Ascending aorta (tissue), 2 donors: ENCODE results near the gene ABHD8. TPM values are rescaled to one million over a fixed set of nuclear protein-coding genes. Genes with fewer than 3 reads are reported as not detected.
"Not testable (repeated sequence)": the region's sequence is repeated elsewhere in the genome, so short reads cannot be mapped to it uniquely, and the experiment has no call there.

Experiments used
- DNase-seq, 2 donors: peaks; one replicate each; pipeline ENCODE4 v3.0.0-alpha.2; 2019; ENCODE audit warnings: low spot score in 2 of 2
- H3K27ac ChIP-seq, 2 donors: fragments of 200-600 bp; sonication (generic); one replicate each; pipeline ENCODE4 v1.5.1; 2016 to 2017; ENCODE audit warnings: mild to moderate bottlenecking in 1 of 2
- H3K27me3 ChIP-seq: fragments of 200-600 bp; sonication (generic); one replicate; pipeline ENCODE4 v1.5.1; 2017
- H3K36me3 ChIP-seq, 2 donors: fragments of 200-600 bp; sonication (generic); one replicate each; pipeline ENCODE4 v1.5.1; 2016
- H3K4me1 ChIP-seq, 2 donors: fragments of 200-600 bp; sonication (generic); one replicate each; pipeline ENCODE4 v1.5.1; 2016 to 2017; ENCODE audit warnings: mild to moderate bottlenecking in 1 of 2
- H3K4me3 ChIP-seq, 2 donors: fragments of 200-600 bp; sonication (generic); one replicate each; pipeline ENCODE4 v1.5.1; 2016 to 2017; ENCODE audit warnings: mild to moderate bottlenecking in 1 of 2
- H3K9me3 ChIP-seq, 2 donors: fragments of 200-600 bp; sonication (generic); one replicate each; pipeline ENCODE4 v1.5.1; 2016
- intact Hi-C: fragments of 100-400 bp; cut with DNase I; formaldehyde crosslinking; loops from one replicate; pipeline ENCODE4 v1.15.1; 2023
- total RNA-seq: library from RNA; depleted of rRNA; stranded (reverse); fragments of >200 nt; gene quantifications from one replicate; pipeline ENCODE4 v1.1.0, GENCODE V29; 2016
- TF ChIP-seq, protein P1 (sequence below), 3 experiments: fragments of 200-600 bp in 2 of 3; fragments of 450-650 bp in 1 of 3; sonication (generic) in 2 of 3; IDR thresholded peaks; one replicate each; pipeline ENCODE4 v1.5.1; 2016 to 2019; ENCODE audit warnings: antibody characterized with exemption in 3 of 3, mild to moderate bottlenecking in 1 of 3, moderate library complexity in 1 of 3

The ABHD8 gene
- total RNA-seq, 1 donor from 2014 or later: 32.2 TPM

DNA sequence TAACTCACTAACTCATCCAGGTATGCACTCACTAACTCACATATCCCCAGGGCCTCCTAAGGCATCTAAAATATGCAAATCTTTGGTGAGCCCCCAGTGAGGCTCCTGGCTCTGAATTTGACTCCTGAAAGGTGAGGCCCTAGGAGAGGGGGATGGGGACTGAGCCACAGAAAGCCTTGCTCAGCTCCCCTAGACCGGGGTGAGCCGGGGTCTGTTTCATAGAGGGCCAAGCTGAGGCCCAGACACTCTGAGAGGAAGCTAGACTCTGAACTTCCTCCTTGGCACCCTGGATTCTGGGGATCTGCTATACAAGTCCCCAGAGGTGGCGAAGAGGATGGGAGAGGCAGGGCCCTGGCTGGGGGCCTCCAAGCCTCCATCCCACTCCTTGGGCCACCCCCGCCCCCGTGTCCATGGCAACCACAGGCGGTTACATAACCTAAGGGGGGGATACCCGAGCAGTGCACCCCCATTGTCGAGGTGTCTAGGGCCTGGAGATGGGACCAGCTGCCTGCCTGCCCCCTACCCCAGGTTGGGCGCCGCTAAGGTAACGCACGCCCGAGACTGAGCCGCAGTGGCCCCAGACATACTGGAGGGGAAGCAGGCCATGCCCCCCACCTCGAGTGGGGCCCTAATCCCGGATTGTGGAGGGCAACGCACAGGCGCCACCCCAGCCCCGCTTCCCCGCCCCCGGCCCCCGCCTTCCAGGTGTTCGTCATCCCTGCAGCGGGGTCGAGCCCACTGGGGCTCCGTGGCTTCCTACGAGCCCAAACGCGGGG, 646 bp downstream of the ABHD8 start:
- DNase-seq: no peak
- Histone ChIP-seq H3K4me3 (peak overlapping the region; percentile 73 to 88), H3K4me1 (peaks cover 2 to 22% of the 10 kb centered on the region in 2 donors), H3K9me3 (no peaks in the 10 kb centered on the region), H3K27me3 (no peaks in the 10 kb centered on the region), H3K36me3 (peaks cover 5% of the 10 kb centered on the region in 2 donors), H3K27ac (peak overlapping the region; percentile 78 to 81)
- TF ChIP-seq, protein P1, sequence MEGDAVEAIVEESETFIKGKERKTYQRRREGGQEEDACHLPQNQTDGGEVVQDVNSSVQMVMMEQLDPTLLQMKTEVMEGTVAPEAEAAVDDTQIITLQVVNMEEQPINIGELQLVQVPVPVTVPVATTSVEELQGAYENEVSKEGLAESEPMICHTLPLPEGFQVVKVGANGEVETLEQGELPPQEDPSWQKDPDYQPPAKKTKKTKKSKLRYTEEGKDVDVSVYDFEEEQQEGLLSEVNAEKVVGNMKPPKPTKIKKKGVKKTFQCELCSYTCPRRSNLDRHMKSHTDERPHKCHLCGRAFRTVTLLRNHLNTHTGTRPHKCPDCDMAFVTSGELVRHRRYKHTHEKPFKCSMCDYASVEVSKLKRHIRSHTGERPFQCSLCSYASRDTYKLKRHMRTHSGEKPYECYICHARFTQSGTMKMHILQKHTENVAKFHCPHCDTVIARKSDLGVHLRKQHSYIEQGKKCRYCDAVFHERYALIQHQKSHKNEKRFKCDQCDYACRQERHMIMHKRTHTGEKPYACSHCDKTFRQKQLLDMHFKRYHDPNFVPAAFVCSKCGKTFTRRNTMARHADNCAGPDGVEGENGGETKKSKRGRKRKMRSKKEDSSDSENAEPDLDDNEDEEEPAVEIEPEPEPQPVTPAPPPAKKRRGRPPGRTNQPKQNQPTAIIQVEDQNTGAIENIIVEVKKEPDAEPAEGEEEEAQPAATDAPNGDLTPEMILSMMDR (IDR thresholded peaks at IDR 0.05): no peak
- intact Hi-C loops: loop anchor here (5.0 kb wide), 1 partner anchor 55 kb away; the partner anchor contains the start of gene NR2F6

DNA sequence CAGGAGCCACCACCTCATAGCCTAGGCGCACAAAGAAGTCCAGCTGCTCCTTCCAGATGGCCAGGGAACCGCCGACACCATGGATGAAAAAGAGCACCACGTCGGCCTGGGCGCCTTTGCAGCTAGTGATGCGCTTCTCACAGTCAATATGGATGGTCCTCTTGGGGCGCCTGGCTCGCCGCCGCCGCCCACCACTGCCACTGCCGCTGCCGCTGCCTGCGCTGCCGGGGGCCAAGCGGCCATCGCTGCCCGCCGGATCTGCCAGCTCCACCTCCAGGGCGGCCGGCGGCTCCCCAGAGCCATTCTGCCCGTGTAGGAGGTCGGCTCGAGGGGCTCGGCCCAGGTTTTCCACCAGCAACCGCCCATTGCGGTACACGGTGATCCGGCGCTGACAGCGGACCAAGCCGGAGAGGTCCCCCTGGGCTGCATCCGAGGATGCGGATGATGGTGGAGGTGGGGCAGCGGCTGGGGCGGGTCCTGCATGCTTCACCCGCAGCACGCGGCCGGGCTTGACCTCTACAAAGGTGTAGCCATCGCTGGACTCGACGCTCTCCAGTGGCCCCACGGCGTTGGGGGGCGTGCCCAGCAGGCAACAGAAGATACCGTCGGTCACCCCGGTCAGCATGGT, 2.1 kb downstream of the ABHD8 start:
- Histone ChIP-seq H3K27me3 (no peaks in the 10 kb centered on the region), H3K4me3 (no peak overlapping the region), H3K27ac (no peak overlapping the region), H3K4me1 (peaks cover 2 to 22% of the 10 kb centered on the region in 2 donors), H3K36me3 (peaks cover 5% of the 10 kb centered on the region in 2 donors), H3K9me3 (no peaks in the 10 kb centered on the region)
- TF ChIP-seq, protein P1 (IDR thresholded peaks at IDR 0.05): no peak
- no peak for DNase-seq
- intact Hi-C loops: loop anchor here (5.0 kb wide), 1 partner anchor 54 kb away; the partner anchor contains the start of gene NR2F6

GRCh38 chr19:17296976-17297375, 6.2 kb downstream of the ABHD8 start:
- H3K36me3 ChIP-seq: peaks cover 5% of the 10 kb centered on the region in 2 donors

GRCh38 chr19:17296273-17296672, 7.0 kb downstream of the ABHD8 start:
- Histone ChIP-seq H3K9me3 (no peaks in the 10 kb centered on the region), H3K4me3 (no peak overlapping the region), H3K27ac (no peak overlapping the region), H3K27me3 (no peaks in the 10 kb centered on the region), H3K36me3 (peaks cover 5% of the 10 kb centered on the region in 2 donors), H3K4me1 (peaks cover 3 to 10% of the 10 kb centered on the region in 2 donors)
- intact Hi-C loops: no loop called here
- DNase-seq: no peak
- TF ChIP-seq, protein P1 (IDR thresholded peaks at IDR 0.05): no peak

More at GRCh38 chr19:17296976-17297375, 6.2 kb downstream of the ABHD8 start:
- H3K9me3 ChIP-seq: no peaks in the 10 kb centered on the region
- TF ChIP-seq, protein P1 (IDR thresholded peaks at IDR 0.05): no peak
- H3K27ac ChIP-seq: no peak overlapping the region
- no peak for DNase-seq
- H3K4me3 ChIP-seq: no peak overlapping the region
- intact Hi-C loops: no loop called here
- H3K27me3 ChIP-seq: no peaks in the 10 kb centered on the region
- H3K4me1 ChIP-seq: peaks cover 3 to 10% of the 10 kb centered on the region in 2 donors

GRCh38 chr19:17295551-17295950, 7.7 kb downstream of the ABHD8 start:
- H3K36me3 ChIP-seq, DNase-seq, H3K4me3 ChIP-seq, H3K27ac ChIP-seq, H3K27me3 ChIP-seq, intact Hi-C loops, H3K9me3 ChIP-seq, H3K4me1 ChIP-seq: not testable (repeated sequence)
